Dedifferentiated amniotic fluid mesenchymal stem cell (primary cell): ENCODE results near the gene TNFRSF14.

Experiments used
- DNase-seq: peaks from one replicate; pipeline ENCODE4 v3.0.0-alpha.2; 2016; ENCODE audit errors: extremely low spot score

The TNFRSF14 gene

GRCh38 chr1:2602311-2602835, 46.2 kb downstream of the TNFRSF14 start:
- DNase-seq: no peak

- no peak for DNase-seq
Measured at GRCh38 chr1:2602866-2603520, 46.8 kb downstream of the TNFRSF14 start.

GRCh38 chr1:2603521-2604155, 47.5 kb downstream of the TNFRSF14 start:
- DNase-seq: no peak

GRCh38 chr1:2604156-2604843, 48.1 kb downstream of the TNFRSF14 start:
- no peak for DNase-seq

- no peak for DNase-seq
Measured at GRCh38 chr1:2604844-2605508, 48.8 kb downstream of the TNFRSF14 start.

- DNase-seq: no peak
Measured at GRCh38 chr1:2605509-2606395, 49.6 kb downstream of the TNFRSF14 start.

- no peak for DNase-seq
Measured at GRCh38 chr1:2606396-2606880, 50.3 kb downstream of the TNFRSF14 start.

GRCh38 chr1:2606881-2607621, 50.9 kb downstream of the TNFRSF14 start:
- no peak for DNase-seq

- no peak for DNase-seq
Measured at GRCh38 chr1:2607641-2608091, 51.5 kb downstream of the TNFRSF14 start.

- no peak for DNase-seq
Measured at GRCh38 chr1:2609319-2610035, 53.3 kb downstream of the TNFRSF14 start.

GRCh38 chr1:2610036-2610959, 54.1 kb downstream of the TNFRSF14 start:
- no peak for DNase-seq

GRCh38 chr1:2611031-2611501, 54.9 kb downstream of the TNFRSF14 start:
- no peak for DNase-seq

- no peak for DNase-seq
Measured at GRCh38 chr1:2611621-2612437, 55.7 kb downstream of the TNFRSF14 start.

GRCh38 chr1:2612591-2613365, 56.6 kb downstream of the TNFRSF14 start:
- DNase-seq: no peak
